22Rv1 (cell line): ENCODE measurements around the gene STARD10.

ENCODE experiments used
- CTCF ChIP-seq: fragments of 450-650 bp; IDR thresholded peaks from 2 replicates; pipeline ENCODE4 v1.5.1; 2017; ENCODE audit warnings: mild to moderate bottlenecking
- ZFX ChIP-seq: fragments of 450-650 bp; IDR thresholded peaks from 2 replicates; pipeline ENCODE4 v1.6.1; 2017; ENCODE audit warnings: antibody characterized with exemption, borderline replicate concordance

GRCh38 chr11:72742513-72743320, 51.1 kb downstream of the STARD10 start:
- TF ChIP-seq CTCF (no peak), ZFX (no peak)
